ENCODE data around the gene PINLYP.
"Not testable (repeated sequence)": the region's sequence is repeated elsewhere in the genome, so short reads cannot be mapped to it uniquely, and the experiment has no call there.

- TF ChIP-seq BHLHE40 (IDR thresholded peaks at IDR 0.05; ENCODE audit: low read depth, low read length); CTCF (IDR thresholded peaks at IDR 0.05); SREBF2 (IDR thresholded peaks at IDR 0.05); HEYL (CRISPR knock-in tag; IDR thresholded peaks at IDR 0.05); EP300 (IDR thresholded peaks at IDR 0.05); BCL3 (IDR thresholded peaks at IDR 0.05): not testable (repeated sequence)
Observed at GRCh38 chr19:43547926-43548325, 27.7 kb upstream of the PINLYP start.

Data from A549 (cell line).